GM21717 (cell line): ENCODE results near the gene LRCH4.
"Not testable (repeated sequence)": the region's sequence is repeated elsewhere in the genome, so short reads cannot be mapped to it uniquely, and the experiment has no call there.

Experiments
- ATAC-seq: cut with Tn5 transposase; IDR thresholded peaks from one replicate; pipeline ENCODE4 v1.9.1; 2021; ENCODE audit warnings: mild to moderate bottlenecking, moderate library complexity; ENCODE audit not compliant: unreplicated experiment

Gene LRCH4

GRCh38 chr7:100568176-100568895 lies 17.6 kb downstream of the LRCH4 start:
- no peak for ATAC-seq

- no peak for ATAC-seq
Measured at GRCh38 chr7:100567751-100568175, 18.2 kb downstream of the LRCH4 start.

GRCh38 chr7:100567031-100567730 lies 18.7 kb downstream of the LRCH4 start:
- ATAC-seq: no peak

- no peak for ATAC-seq
Measured at GRCh38 chr7:100566018-100566531, 19.9 kb downstream of the LRCH4 start.

- ATAC-seq: no peak
Measured at GRCh38 chr7:100565133-100565571, 20.8 kb downstream of the LRCH4 start.

GRCh38 chr7:100564405-100564804 lies 21.5 kb downstream of the LRCH4 start:
- not testable (repeated sequence) for ATAC-seq

GRCh38 chr7:100563809-100564400 lies 22.0 kb downstream of the LRCH4 start:
- ATAC-seq: no peak

GRCh38 chr7:100563100-100563564 lies 22.8 kb downstream of the LRCH4 start:
- ATAC-seq: no peak

GRCh38 chr7:100562195-100563099 lies 23.5 kb downstream of the LRCH4 start:
- no peak for ATAC-seq

- ATAC-seq: no peak
Measured at GRCh38 chr7:100561491-100562194, 24.3 kb downstream of the LRCH4 start.

- ATAC-seq: no peak
Measured at GRCh38 chr7:100559127-100559526, 26.8 kb downstream of the LRCH4 start.

- ATAC-seq: no peak
Measured at GRCh38 chr7:100556541-100556940, 29.4 kb downstream of the LRCH4 start.

- ATAC-seq: no peak
Measured at GRCh38 chr7:100555701-100556100, 30.2 kb downstream of the LRCH4 start.

- no peak for ATAC-seq
Measured at GRCh38 chr7:100553032-100553431, 32.9 kb downstream of the LRCH4 start.

- ATAC-seq: no peak
Measured at GRCh38 chr7:100552532-100552931, 33.4 kb downstream of the LRCH4 start.

- ATAC-seq: not testable (repeated sequence)
Measured at GRCh38 chr7:100548446-100548845, 37.5 kb downstream of the LRCH4 start.

- ATAC-seq: no peak
Measured at GRCh38 chr7:100547872-100548271, 38.1 kb downstream of the LRCH4 start.

GRCh38 chr7:100546926-100547800 lies 38.8 kb downstream of the LRCH4 start:
- no peak for ATAC-seq
